ENCODE measurements around the gene MRPS21.
"Not testable (repeated sequence)": the region's sequence is repeated elsewhere in the genome, so short reads cannot be mapped to it uniquely, and the experiment has no call there.

Gene MRPS21

DNA sequence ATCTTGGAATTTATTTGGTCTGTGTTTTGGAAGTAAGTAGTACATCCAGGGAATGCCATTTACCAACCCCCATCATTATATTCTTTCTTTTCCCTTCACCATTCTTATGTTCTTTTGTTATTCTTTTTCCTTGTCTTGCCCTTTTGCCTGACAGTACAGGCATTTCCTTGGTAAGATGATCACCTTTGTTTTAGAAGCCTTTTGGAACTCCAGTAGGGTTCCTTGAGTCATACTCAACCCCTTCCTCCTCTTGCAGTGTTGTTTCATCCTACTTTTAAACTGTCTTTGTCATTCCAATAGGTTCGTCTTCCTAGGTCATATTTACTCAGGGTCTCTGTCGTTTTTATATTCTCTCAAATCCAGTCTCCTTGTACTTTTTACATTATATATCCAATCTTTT, 9.2 kb downstream of the MRPS21 start:
- CTCF ChIA-PET = no interaction called here
- DNase-seq (ENCODE audit: extremely low spot score) = no peak
- TF ChIP-seq FOXM1 (IDR thresholded peaks at IDR 0.05; ENCODE audit: borderline replicate concordance) (no peak), ZNF384 (IDR thresholded peaks at IDR 0.05) (no peak), TARDBP (IDR thresholded peaks at IDR 0.05) (no peak), SP1 (IDR thresholded peaks at IDR 0.05) (no peak), BHLHE40 (IDR thresholded peaks at IDR 0.05; ENCODE audit: borderline replicate concordance) (no peak), ELF4 (IDR thresholded peaks at IDR 0.05) (no peak), FOXA1 (IDR thresholded peaks at IDR 0.05) (no peak), L3MBTL2 (conservative IDR thresholded peaks at IDR 0.05) (no peak), CTBP1 (IDR thresholded peaks at IDR 0.05; ENCODE audit: borderline replicate concordance) (no peak), HDGF (IDR thresholded peaks at IDR 0.05; ENCODE audit: borderline replicate concordance) (no peak)
- POLR2A ChIA-PET = no interaction called here

- POLR2A ChIA-PET; DNase-seq (ENCODE audit: extremely low spot score); CTCF ChIA-PET: not testable (repeated sequence)
Observed at GRCh38 chr1:150308585-150308984, 14.9 kb downstream of the MRPS21 start.

- DNase-seq (ENCODE audit: extremely low spot score) = no peak
- TF ChIP-seq LEF1 (IDR thresholded peaks at IDR 0.05; ENCODE audit: borderline replicate concordance) (no peak), ZNF384 (IDR thresholded peaks at IDR 0.05) (no peak), HDGF (IDR thresholded peaks at IDR 0.05; ENCODE audit: borderline replicate concordance) (no peak), SP1 (IDR thresholded peaks at IDR 0.05) (no peak), FOXM1 (IDR thresholded peaks at IDR 0.05; ENCODE audit: borderline replicate concordance) (no peak), ARNT (IDR thresholded peaks at IDR 0.05) (no peak), CTBP1 (IDR thresholded peaks at IDR 0.05; ENCODE audit: borderline replicate concordance) (no peak), TARDBP (IDR thresholded peaks at IDR 0.05) (no peak), ELF4 (IDR thresholded peaks at IDR 0.05) (no peak), FOXA1 (IDR thresholded peaks at IDR 0.05) (no peak), SUZ12 (IDR thresholded peaks at IDR 0.05) (no peak), BHLHE40 (IDR thresholded peaks at IDR 0.05; ENCODE audit: borderline replicate concordance) (no peak), FOXK2 (IDR thresholded peaks at IDR 0.05) (no peak), NFRKB (IDR thresholded peaks at IDR 0.05) (no peak), L3MBTL2 (conservative IDR thresholded peaks at IDR 0.05) (no peak)
- TF ChIP-seq, protein P1, sequence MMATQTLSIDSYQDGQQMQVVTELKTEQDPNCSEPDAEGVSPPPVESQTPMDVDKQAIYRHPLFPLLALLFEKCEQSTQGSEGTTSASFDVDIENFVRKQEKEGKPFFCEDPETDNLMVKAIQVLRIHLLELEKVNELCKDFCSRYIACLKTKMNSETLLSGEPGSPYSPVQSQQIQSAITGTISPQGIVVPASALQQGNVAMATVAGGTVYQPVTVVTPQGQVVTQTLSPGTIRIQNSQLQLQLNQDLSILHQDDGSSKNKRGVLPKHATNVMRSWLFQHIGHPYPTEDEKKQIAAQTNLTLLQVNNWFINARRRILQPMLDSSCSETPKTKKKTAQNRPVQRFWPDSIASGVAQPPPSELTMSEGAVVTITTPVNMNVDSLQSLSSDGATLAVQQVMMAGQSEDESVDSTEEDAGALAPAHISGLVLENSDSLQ (IDR thresholded peaks at IDR 0.05) = no peak
- POLR2A ChIA-PET = no interaction called here
- CTCF ChIA-PET = no interaction called here
Observed at GRCh38 chr1:150309758-150310508, 16.3 kb downstream of the MRPS21 start.

DNA sequence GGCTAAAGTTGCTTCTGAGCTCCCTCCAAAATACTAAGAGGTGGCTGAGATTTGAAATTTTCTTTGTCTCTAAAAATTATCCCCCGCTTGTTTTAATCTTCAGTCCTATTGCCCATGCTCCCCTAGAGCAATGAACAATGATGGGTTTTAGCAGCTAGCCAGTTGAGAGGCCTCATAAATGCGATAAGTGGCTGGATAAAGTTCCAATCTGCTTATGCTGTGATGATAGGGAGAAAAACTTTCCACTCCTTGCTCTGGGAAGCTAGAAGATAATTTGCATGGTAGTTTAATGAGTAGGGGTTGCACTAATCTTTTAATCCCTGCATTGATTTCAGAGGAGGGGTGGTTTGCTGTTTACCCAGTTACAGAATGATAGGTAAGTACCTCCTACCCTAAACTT, 18.1 kb downstream of the MRPS21 start:
- POLR2A ChIA-PET = interaction anchor here (0.7 kb wide), 1 partner anchor 56 kb away, joined by 3 read pairs; no protein-coding TSS in a partner anchor
- no peak for DNase-seq (ENCODE audit: extremely low spot score)
- CTCF ChIA-PET = interaction anchor here (0.6 kb wide), 1 partner anchor 220 kb away, joined by 14 read pairs; no protein-coding TSS in a partner anchor
- no peak for TF ChIP-seq ELF4 (IDR thresholded peaks at IDR 0.05)
- no peak for TF ChIP-seq HDGF (IDR thresholded peaks at IDR 0.05; ENCODE audit: borderline replicate concordance)
- no peak for TF ChIP-seq NFRKB (IDR thresholded peaks at IDR 0.05)
- TF ChIP-seq, protein P1 (IDR thresholded peaks at IDR 0.05) = no peak
- TF ChIP-seq SP1 (IDR thresholded peaks at IDR 0.05) = no peak
- TF ChIP-seq BHLHE40 (IDR thresholded peaks at IDR 0.05; ENCODE audit: borderline replicate concordance) = no peak
- no peak for TF ChIP-seq LEF1 (IDR thresholded peaks at IDR 0.05; ENCODE audit: borderline replicate concordance)

DNA sequence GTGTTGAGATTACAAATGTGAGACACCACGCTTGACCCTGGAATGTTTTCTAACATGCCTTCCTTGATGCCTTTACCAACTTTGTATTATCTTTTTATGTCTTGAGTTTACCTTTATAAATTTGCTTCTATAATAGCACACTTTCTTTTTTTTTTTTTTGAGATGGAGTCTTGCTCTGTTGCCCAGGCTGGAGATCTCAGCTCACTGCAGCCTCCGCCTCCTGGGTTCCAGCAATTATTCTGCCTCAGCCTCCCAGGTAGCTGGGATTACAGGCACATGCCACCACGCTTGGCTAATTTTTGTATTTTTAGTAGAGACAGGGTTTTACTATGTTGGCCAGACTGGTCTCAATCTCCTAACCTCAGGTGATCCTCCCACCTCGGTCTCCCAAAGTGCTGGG, 21.0 kb downstream of the MRPS21 start:
- CTCF ChIA-PET; DNase-seq (ENCODE audit: extremely low spot score); POLR2A ChIA-PET: not testable (repeated sequence)

- no peak for DNase-seq (ENCODE audit: extremely low spot score)
- TF ChIP-seq SUZ12 (IDR thresholded peaks at IDR 0.05) = no peak
- TF ChIP-seq, protein P1 (IDR thresholded peaks at IDR 0.05) = no peak
- TF ChIP-seq NFRKB (IDR thresholded peaks at IDR 0.05) = no peak
- TF ChIP-seq FOXM1 (IDR thresholded peaks at IDR 0.05; ENCODE audit: borderline replicate concordance) = no peak
- TF ChIP-seq ZNF384 (IDR thresholded peaks at IDR 0.05) = no peak
- TF ChIP-seq TARDBP (IDR thresholded peaks at IDR 0.05) = no peak
- no peak for TF ChIP-seq ARNT (IDR thresholded peaks at IDR 0.05)
- no peak for TF ChIP-seq FOXA1 (IDR thresholded peaks at IDR 0.05)
- TF ChIP-seq FOXK2 (IDR thresholded peaks at IDR 0.05) = no peak
- no peak for TF ChIP-seq L3MBTL2 (conservative IDR thresholded peaks at IDR 0.05)
- no peak for TF ChIP-seq BHLHE40 (IDR thresholded peaks at IDR 0.05; ENCODE audit: borderline replicate concordance)
- TF ChIP-seq SP1 (IDR thresholded peaks at IDR 0.05) = no peak
- ChIA-PET CTCF (no interaction called here), POLR2A (interaction anchor here (1.4 to 1.6 kb wide), 3 partner anchors 31 to 64 kb away, joined by 3 to 8 read pairs (median 4); partner anchors contain the start of gene RPRD2)
Observed at GRCh38 chr1:150320667-150320978, 27.0 kb downstream of the MRPS21 start.

DNA sequence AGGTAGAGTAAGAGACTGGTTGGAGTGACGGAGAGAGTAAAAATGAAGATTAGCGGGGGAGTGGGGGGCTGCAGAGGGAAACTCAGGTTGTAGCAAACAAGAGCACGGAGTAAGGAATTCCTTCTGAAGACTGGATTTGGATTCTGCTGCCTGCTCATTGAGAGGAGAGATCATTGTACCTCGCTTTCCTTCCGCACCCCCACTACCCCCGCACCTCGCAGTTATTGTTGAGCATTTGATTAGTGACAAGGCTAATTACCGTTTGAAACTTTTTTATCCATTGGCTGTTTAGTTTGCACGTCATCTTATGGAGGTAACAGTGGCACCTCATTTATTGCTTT, 28.1 kb downstream of the MRPS21 start:
- TF ChIP-seq SP1 (IDR thresholded peaks at IDR 0.05) (no peak), SUZ12 (IDR thresholded peaks at IDR 0.05) (no peak)
- CTCF ChIA-PET = no interaction called here
- DNase-seq (ENCODE audit: extremely low spot score) = no peak
- POLR2A ChIA-PET = interaction anchor here (1.4 to 1.6 kb wide), 3 partner anchors 32 to 65 kb away, joined by 3 to 8 read pairs (median 4); partner anchors contain the start of gene RPRD2

Measured in HEK293T (cell line).